CD14-positive monocyte (primary cell): ENCODE measurements around the gene DISP2. TPM values are rescaled to one million over a fixed set of nuclear protein-coding genes. Genes with fewer than 3 reads are reported as not detected.

Experiments
- DNase-seq, 3 donors: peaks; one replicate each; pipeline ENCODE4 v3.0.0-alpha.2; 2011 to 2022
- H2AFZ ChIP-seq: 2 replicates; pipeline ENCODE4 v1.6.0; 2012; ENCODE audit warnings: mild to moderate bottlenecking, low read depth, low read length, inconsistent platforms; ENCODE audit not compliant: insufficient read depth, poor library complexity, severe bottlenecking
- H3K27ac ChIP-seq, 2 donors: 1 replicate in 1 of 2; 2 replicates in 1 of 2; pipeline ENCODE4 v1.5.1; 2012 to 2013; ENCODE audit warnings: low read length in 2 of 2, control low read depth in 1 of 2, inconsistent platforms in 1 of 2, low read depth in 1 of 2, mild to moderate bottlenecking in 1 of 2
- H3K27me3 ChIP-seq, 2 donors: one replicate each; pipeline versions ENCODE4 v1.6.0 to v1.6.1; 2011 to 2013; ENCODE audit warnings: low read length in 2 of 2; ENCODE audit not compliant: control insufficient read depth in 2 of 2, insufficient read depth in 2 of 2
- H3K36me3 ChIP-seq, 2 donors: replicated peaks in 1 of 2; 1 replicate in 1 of 2; 2 replicates in 1 of 2; pipeline versions ENCODE4 v1.5.1 to v1.6.1; 2012 to 2013; ENCODE audit warnings: low read length in 2 of 2, control low read depth in 1 of 2, inconsistent platforms in 1 of 2, mild to moderate bottlenecking in 1 of 2; ENCODE audit not compliant: insufficient read depth in 2 of 2, control insufficient read depth in 1 of 2
- H3K4me1 ChIP-seq, 2 donors: 1 replicate in 1 of 2; 2 replicates in 1 of 2; pipeline versions ENCODE4 v1.5.1 to v1.6.1; 2012 to 2013; ENCODE audit warnings: low read length in 2 of 2, control low read depth in 1 of 2, inconsistent platforms in 1 of 2, mild to moderate bottlenecking in 1 of 2, moderate library complexity in 1 of 2; ENCODE audit not compliant: insufficient read depth in 2 of 2, control insufficient read depth in 1 of 2
- H3K4me2 ChIP-seq: replicated peaks from 2 replicates; pipeline ENCODE3; 2012; ENCODE audit warnings: low read length, moderate library complexity, mild to moderate bottlenecking; ENCODE audit not compliant: poor library complexity, severe bottlenecking; ENCODE audit errors: extremely low read depth
- H3K4me3 ChIP-seq, 3 experiments: fragments of 200-600 bp in 1 of 3; sonication (generic) in 1 of 3; replicated peaks in 1 of 3; 1 replicate in 2 of 3; 2 replicates in 1 of 3; pipeline ENCODE4 v1.5.1; 2011 to 2013; ENCODE audit warnings: low read length in 3 of 3, mild to moderate bottlenecking in 3 of 3, control low read depth in 2 of 3, low read depth in 2 of 3, inconsistent platforms in 1 of 3, moderate library complexity in 1 of 3
- H3K79me2 ChIP-seq: 2 replicates; pipeline ENCODE4 v1.6.0; 2012; ENCODE audit warnings: mild to moderate bottlenecking, control low read depth, inconsistent platforms, low read length, moderate library complexity; ENCODE audit not compliant: insufficient read depth
- H3K9ac ChIP-seq: 2 replicates; pipeline ENCODE4 v1.6.0; 2017; ENCODE audit warnings: low read length, mild to moderate bottlenecking; ENCODE audit not compliant: insufficient read depth, poor library complexity, severe bottlenecking
- H3K9me3 ChIP-seq, 2 donors: replicated peaks in 1 of 2; 1 replicate in 1 of 2; 2 replicates in 1 of 2; pipeline versions ENCODE4 v1.5.1 to v1.6.1; 2012 to 2013; ENCODE audit warnings: low read length in 2 of 2, control low read depth in 1 of 2; ENCODE audit not compliant: control insufficient read depth in 1 of 2, insufficient read depth in 1 of 2
- H4K20me1 ChIP-seq: 2 replicates; pipeline ENCODE4 v1.6.0; 2012; ENCODE audit warnings: mild to moderate bottlenecking, low read length, control low read depth, moderate library complexity; ENCODE audit not compliant: insufficient read depth
- H3K27ac Mint-ChIP-seq, 7 donors: one replicate each; pipeline ENCODE4 v1.8.0; 2020; ENCODE audit warnings: mild to moderate bottlenecking in 7 of 7, mixed read lengths in 7 of 7, moderate library complexity in 6 of 7, inconsistent platforms in 2 of 7
- H3K27me3 Mint-ChIP-seq, 3 donors: one replicate each; pipeline ENCODE4 v1.8.0; 2021 to 2022; ENCODE audit warnings: low read depth in 3 of 3, mild to moderate bottlenecking in 3 of 3, mixed read lengths in 3 of 3, moderate library complexity in 3 of 3, inconsistent platforms in 1 of 3
- H3K36me3 Mint-ChIP-seq, 2 donors: one replicate each; pipeline ENCODE4 v1.8.0; 2020; ENCODE audit warnings: mixed read lengths in 2 of 2, inconsistent platforms in 1 of 2, mild to moderate bottlenecking in 1 of 2
- H3K4me1 Mint-ChIP-seq: one replicate; pipeline ENCODE4 v1.8.0; 2020; ENCODE audit warnings: mild to moderate bottlenecking, mixed read lengths
- H3K4me3 Mint-ChIP-seq, 2 donors: one replicate each; pipeline ENCODE4 v1.8.0; 2020; ENCODE audit warnings: mild to moderate bottlenecking in 2 of 2, mixed read lengths in 2 of 2, moderate library complexity in 1 of 2
- H3K9me3 Mint-ChIP-seq, 7 donors: one replicate each; pipeline ENCODE4 v1.8.0; 2020 to 2022; ENCODE audit warnings: mixed read lengths in 7 of 7, mild to moderate bottlenecking in 6 of 7, moderate library complexity in 6 of 7, inconsistent platforms in 2 of 7
- WGBS: methylation state at CpG from one replicate; pipeline ENCODE4 v1.1.5; 2013; ENCODE audit warnings: missing lambda C conversion rate; ENCODE audit not compliant: insufficient coverage; 5-methylcytosine and 5-hydroxymethylcytosine counted together
- intact Hi-C, 2 donors: fragments of 100-400 bp; cut with micrococcal nuclease; formaldehyde crosslinking; loops; one replicate each; pipeline versions ENCODE4 v1.15.0 to v1.15.1; 2023
- polyA plus RNA-seq, 3 donors: library from polyadenylated mRNA; depleted of rRNA in 1 of 3; unstranded in 2 of 3; stranded (reverse) in 1 of 3; fragments of 300-500 nt in 2 of 3; fragments of >200 nt in 1 of 3; fragmentation: Illumina TruSeq in 2 of 3; gene quantifications; 1 replicate in 2 of 3; 2 replicates in 1 of 3; pipeline ENCODE4 v1.2.3, GENCODE V29; 2012 to 2021
- TF ChIP-seq, protein P1 (sequence below): fragments of 200-600 bp; IDR thresholded peaks from one replicate; pipeline ENCODE4 v1.8.0; 2022; ENCODE audit warnings: antibody characterized with exemption, mild to moderate bottlenecking

Gene DISP2
- polyA plus RNA-seq, 3 donors: 0.01 TPM; not detected in 1

DNA sequence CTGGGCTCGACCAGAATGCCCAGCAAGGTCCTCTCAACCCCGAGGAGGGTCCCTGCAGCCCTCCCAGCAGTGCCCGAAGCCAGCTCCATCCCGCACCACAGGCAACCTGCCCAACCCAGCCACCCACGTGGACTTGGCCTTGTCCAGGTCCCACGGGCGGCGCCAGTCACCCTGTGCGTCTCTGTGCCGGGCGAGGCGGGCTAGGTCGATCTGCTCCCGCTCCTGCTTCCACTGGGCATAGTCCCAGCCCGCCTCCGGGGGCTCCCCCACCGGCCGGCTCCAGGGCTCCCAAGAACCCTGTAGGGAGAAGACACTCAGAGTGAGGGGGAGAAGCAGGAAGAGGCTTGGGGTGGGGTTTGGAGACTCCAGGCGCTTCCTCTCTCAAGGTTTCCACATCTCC is 20.4 kb upstream of the DISP2 start:
- Mint-ChIP-seq H3K27ac (no peak overlapping the region), H3K9me3 (peaks cover 0 to 2% (median 0%) of the 10 kb centered on the region in 7 donors), H3K27me3 (peaks cover 0 to 2% (median 2%) of the 10 kb centered on the region in 3 donors), H3K36me3 (peaks cover 0 to 2% of the 10 kb centered on the region in 2 donors), H3K4me1 (peaks cover 76% of the 10 kb centered on the region), H3K4me3 (peak overlapping the region in 1 of 2 donors; percentile 76)
- DNase-seq: no peak
- Histone ChIP-seq H3K36me3 (no peaks in the 10 kb centered on the region), H3K4me3 (peak overlapping the region in 1 of 3 experiments; percentile 32), H3K79me2 (no peaks in the 10 kb centered on the region), H3K9ac (no peak overlapping the region), H3K9me3 (no peaks in the 10 kb centered on the region), H3K4me1 (peaks cover 84 to 91% of the 10 kb centered on the region in 2 donors), H3K27ac (no peak overlapping the region), H3K4me2 (peak overlapping the region; percentile 51), H3K27me3 (no peaks in the 10 kb centered on the region), H4K20me1 (no peaks in the 10 kb centered on the region), H2AFZ (no peak overlapping the region)
- 85% methylated on average over 5 of the region's 19 CpGs for WGBS
- TF ChIP-seq, protein P1, sequence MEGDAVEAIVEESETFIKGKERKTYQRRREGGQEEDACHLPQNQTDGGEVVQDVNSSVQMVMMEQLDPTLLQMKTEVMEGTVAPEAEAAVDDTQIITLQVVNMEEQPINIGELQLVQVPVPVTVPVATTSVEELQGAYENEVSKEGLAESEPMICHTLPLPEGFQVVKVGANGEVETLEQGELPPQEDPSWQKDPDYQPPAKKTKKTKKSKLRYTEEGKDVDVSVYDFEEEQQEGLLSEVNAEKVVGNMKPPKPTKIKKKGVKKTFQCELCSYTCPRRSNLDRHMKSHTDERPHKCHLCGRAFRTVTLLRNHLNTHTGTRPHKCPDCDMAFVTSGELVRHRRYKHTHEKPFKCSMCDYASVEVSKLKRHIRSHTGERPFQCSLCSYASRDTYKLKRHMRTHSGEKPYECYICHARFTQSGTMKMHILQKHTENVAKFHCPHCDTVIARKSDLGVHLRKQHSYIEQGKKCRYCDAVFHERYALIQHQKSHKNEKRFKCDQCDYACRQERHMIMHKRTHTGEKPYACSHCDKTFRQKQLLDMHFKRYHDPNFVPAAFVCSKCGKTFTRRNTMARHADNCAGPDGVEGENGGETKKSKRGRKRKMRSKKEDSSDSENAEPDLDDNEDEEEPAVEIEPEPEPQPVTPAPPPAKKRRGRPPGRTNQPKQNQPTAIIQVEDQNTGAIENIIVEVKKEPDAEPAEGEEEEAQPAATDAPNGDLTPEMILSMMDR: no peak
- intact Hi-C loops: loop anchor here (5.0 kb wide), 2 partner anchors 55 to 60 kb away; partner anchors contain the start of gene ANKRD63 (in 1 of the 2)

DNA sequence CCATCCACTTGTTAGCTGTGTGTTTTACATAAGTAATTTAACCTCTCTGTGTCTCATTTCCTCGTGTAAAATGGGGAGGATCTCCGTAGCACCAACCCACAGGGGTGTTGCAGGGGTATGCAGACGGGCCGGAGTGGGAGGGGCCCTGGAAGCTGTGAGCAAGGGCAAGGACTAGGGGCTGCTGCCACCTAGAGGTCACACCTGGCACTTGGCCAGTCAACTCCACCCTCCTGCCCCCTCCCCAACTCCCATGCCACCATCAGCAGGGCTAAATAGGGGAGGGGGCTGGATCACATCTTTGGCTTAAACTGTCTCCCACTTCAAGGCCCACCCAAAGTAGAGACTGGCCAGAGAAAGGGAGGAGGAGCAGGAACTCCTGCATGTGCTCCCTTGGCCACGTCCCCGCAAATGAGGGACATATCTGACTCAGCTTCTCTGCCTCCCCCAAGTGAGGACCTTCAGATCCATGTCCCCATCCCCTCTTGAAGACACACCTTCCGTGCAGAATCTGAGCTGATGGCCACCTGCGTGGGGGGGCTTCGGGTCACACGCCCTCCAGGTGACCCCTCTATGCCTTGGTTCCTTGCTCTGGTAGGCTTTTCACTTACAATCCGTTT is 19.9 kb upstream of the DISP2 start:
- peak; percentile 78 to 81 (median 80) for DNase-seq
- Histone ChIP-seq H3K79me2 (no peaks in the 10 kb centered on the region), H3K4me3 (peak overlapping the region in 1 of 3 experiments; percentile 32), H3K27me3 (no peaks in the 10 kb centered on the region), H3K4me1 (peaks cover 81 to 89% of the 10 kb centered on the region in 2 donors), H2AFZ (no peak overlapping the region), H4K20me1 (no peaks in the 10 kb centered on the region), H3K9ac (no peak overlapping the region), H3K36me3 (no peaks in the 10 kb centered on the region), H3K9me3 (no peaks in the 10 kb centered on the region), H3K27ac (no peak overlapping the region), H3K4me2 (peak overlapping the region; percentile 51)
- H3K27me3 Mint-ChIP-seq: peaks cover 0 to 5% (median 2%) of the 10 kb centered on the region in 3 donors
- WGBS: no CpG with 5 or more reads among the region's 11 CpGs
- peak overlapping the region in 1 of 2 donors; percentile 76 for H3K4me3 Mint-ChIP-seq
- peaks cover 72% of the 10 kb centered on the region for H3K4me1 Mint-ChIP-seq
- H3K36me3 Mint-ChIP-seq: no peaks in the 10 kb centered on the region
- H3K27ac Mint-ChIP-seq: peak overlapping the region in 2 of 7 donors; percentile 25 to 71
- TF ChIP-seq, protein P1: peak; percentile 95
- peaks cover 0 to 2% (median 0%) of the 10 kb centered on the region in 7 donors for H3K9me3 Mint-ChIP-seq
- intact Hi-C loops: loop anchor here (2.0 to 5.0 kb wide), 3 partner anchors 13 to 61 kb away; partner anchors contain the start of gene ANKRD63 (in 1 of the 2)
